Measurements from ENCODE around the gene ARHGAP24. TPM values are rescaled to one million over a fixed set of nuclear protein-coding genes. Genes with fewer than 3 reads are reported as not detected.

The ARHGAP24 gene
- total and polyA plus RNA-seq, 2 of the 13 experiments (the other 11 are each of a cell fraction or from before 2014, with no cell fraction given): 0.07 to 0.55 TPM

DNA sequence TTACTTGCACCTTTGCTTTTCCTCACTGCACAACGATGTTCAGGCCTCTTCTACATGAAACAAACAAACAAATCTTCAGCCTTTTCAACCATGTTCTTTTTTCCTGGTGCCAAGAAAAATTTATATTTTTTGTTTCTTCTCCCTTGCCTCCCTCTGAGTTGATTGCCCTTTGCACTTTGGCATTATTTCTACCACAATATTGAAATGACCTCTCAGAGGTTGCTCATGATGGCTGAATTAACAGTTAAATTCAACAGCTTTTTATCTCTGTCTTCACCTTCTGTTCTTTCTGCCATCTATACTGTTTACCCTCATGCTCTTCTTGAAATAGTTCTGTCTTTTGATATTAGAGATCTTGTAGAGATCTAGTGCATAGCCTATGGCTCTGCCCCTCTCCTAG is 308.9 kb downstream of the ARHGAP24 start:
- H3K9ac ChIP-seq (ENCODE audit: insufficient read depth, low read depth, low read length): no peak overlapping the region
- no peaks in the 10 kb centered on the region for H3K27me3 ChIP-seq (ENCODE audit: control insufficient read depth in 1 of 2, insufficient read depth in 2 of 2, low read length in 2 of 2)
- H3K79me2 ChIP-seq (ENCODE audit: insufficient read depth, low read length): no peaks in the 10 kb centered on the region
- BruUV-seq (replicated peaks): no TSS peak
- WGBS (ENCODE audit: low lambda C conversion rate): 21% methylated on average over 1 of the region's 1 CpG
- H3K4me1 ChIP-seq (ENCODE audit: insufficient read depth, low read length): no peaks in the 10 kb centered on the region
- no peak overlapping the region for H3K4me3 ChIP-seq (replicated peaks in 1 of 3; ENCODE audit: insufficient read depth in 1 of 3, low read depth in 2 of 3, low read length in 3 of 3)
- H4K20me1 ChIP-seq (ENCODE audit: insufficient read depth, low read length): no peaks in the 10 kb centered on the region
- CTCF ChIA-PET (ENCODE audit: low intra/inter-chr PET ratio, low total read pairs): no interaction called here
- H2AFZ ChIP-seq (ENCODE audit: low read length): no peak overlapping the region
- in situ Hi-C loops (cut with HindIII; ENCODE audit: extremely low pct_ligation_motif_present, low pct_unique_long_range_greater_than_20kb): no loop called here
- FAIRE-seq (no peak), DNase-seq (ENCODE audit: low spot score) (no peak), ATAC-seq (no peak)
- intact Hi-C loops (cut with micrococcal nuclease; ENCODE audit: unreplicated experiment): loop anchor here (10.0 kb wide), 1 partner anchor 431 kb away; no protein-coding TSS in a partner anchor
- H3K36me3 ChIP-seq (replicated peaks in 1 of 2; ENCODE audit: control insufficient read depth in 1 of 2, insufficient read depth in 2 of 2, low read length in 2 of 2): no peaks in the 10 kb centered on the region
- no peak overlapping the region for H3K27ac ChIP-seq (ENCODE audit: extremely low read length, insufficient read depth, low read length)
- POLR2A ChIA-PET: no interaction called here
- no peaks in the 10 kb centered on the region for H3K9me3 ChIP-seq (ENCODE audit: low read length)
- no peak overlapping the region for H3K4me2 ChIP-seq (ENCODE audit: low read depth, low read length)
- no peak for TF ChIP-seq SPEN (CRISPR knock-in tag; IDR thresholded peaks at IDR 0.05; ENCODE audit: low read depth)
- TF ChIP-seq ZNF451 (CRISPR knock-in tag; IDR thresholded peaks at IDR 0.05): no peak
- TF ChIP-seq BRCA1 (CRISPR knock-in tag; IDR thresholded peaks at IDR 0.05): no peak
- no peak for TF ChIP-seq KLF15 (CRISPR knock-in tag; IDR thresholded peaks at IDR 0.05; ENCODE audit: borderline replicate concordance)
- TF ChIP-seq RARA (CRISPR knock-in tag; IDR thresholded peaks at IDR 0.05): no peak
- TF ChIP-seq ZKSCAN8 (CRISPR knock-in tag; IDR thresholded peaks at IDR 0.05; ENCODE audit: borderline replicate concordance): no peak
- TF ChIP-seq, protein P1, sequence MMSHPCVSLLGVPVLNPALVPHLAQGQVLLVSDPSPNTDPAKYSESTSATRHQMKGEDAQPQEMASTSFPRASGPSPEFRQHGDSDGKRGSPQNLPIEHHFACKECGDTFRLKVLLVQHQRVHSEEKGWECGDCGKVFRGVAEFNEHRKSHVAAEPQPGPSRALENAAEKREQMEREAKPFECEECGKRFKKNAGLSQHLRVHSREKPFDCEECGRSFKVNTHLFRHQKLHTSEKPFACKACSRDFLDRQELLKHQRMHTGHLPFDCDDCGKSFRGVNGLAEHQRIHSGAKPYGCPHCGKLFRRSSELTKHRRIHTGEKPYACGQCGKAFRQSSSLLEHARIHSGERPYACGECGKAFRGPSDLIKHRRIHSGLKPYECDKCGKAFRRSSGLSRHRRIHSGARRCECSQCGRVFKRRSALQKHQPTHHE (CRISPR knock-in tag; IDR thresholded peaks at IDR 0.05; ENCODE audit: borderline replicate concordance): no peak
- TF ChIP-seq ZNF607 (CRISPR knock-in tag; IDR thresholded peaks at IDR 0.05; ENCODE audit: borderline replicate concordance): no peak
- TF ChIP-seq, protein P2, sequence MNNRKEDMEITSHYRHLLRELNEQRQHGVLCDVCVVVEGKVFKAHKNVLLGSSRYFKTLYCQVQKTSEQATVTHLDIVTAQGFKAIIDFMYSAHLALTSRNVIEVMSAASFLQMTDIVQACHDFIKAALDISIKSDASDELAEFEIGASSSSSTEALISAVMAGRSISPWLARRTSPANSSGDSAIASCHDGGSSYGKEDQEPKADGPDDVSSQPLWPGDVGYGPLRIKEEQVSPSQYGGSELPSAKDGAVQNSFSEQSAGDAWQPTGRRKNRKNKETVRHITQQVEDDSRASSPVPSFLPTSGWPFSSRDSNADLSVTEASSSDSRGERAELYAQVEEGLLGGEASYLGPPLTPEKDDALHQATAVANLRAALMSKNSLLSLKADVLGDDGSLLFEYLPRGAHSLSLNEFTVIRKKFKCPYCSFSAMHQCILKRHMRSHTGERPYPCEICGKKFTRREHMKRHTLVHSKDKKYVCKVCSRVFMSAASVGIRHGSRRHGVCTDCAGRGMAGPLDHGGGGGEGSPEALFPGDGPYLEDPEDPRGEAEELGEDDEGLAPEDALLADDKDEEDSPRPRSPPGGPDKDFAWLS (CRISPR knock-in tag; IDR thresholded peaks at IDR 0.05; ENCODE audit: borderline replicate concordance): no peak
- no peak for TF ChIP-seq ZNF33B (CRISPR knock-in tag; IDR thresholded peaks at IDR 0.05)
- TF ChIP-seq, protein P3, sequence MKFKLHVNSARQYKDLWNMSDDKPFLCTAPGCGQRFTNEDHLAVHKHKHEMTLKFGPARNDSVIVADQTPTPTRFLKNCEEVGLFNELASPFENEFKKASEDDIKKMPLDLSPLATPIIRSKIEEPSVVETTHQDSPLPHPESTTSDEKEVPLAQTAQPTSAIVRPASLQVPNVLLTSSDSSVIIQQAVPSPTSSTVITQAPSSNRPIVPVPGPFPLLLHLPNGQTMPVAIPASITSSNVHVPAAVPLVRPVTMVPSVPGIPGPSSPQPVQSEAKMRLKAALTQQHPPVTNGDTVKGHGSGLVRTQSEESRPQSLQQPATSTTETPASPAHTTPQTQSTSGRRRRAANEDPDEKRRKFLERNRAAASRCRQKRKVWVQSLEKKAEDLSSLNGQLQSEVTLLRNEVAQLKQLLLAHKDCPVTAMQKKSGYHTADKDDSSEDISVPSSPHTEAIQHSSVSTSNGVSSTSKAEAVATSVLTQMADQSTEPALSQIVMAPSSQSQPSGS (CRISPR knock-in tag; IDR thresholded peaks at IDR 0.05): no peak
- no peak for TF ChIP-seq RARG (CRISPR knock-in tag; IDR thresholded peaks at IDR 0.05; ENCODE audit: low read depth)
- no peak for TF ChIP-seq SRSF9 (IDR thresholded peaks at IDR 0.05; ENCODE audit: borderline replicate concordance, insufficient read depth, low read depth, low read length, poor library complexity, severe bottlenecking)
- TF ChIP-seq SMAD3 (CRISPR knock-in tag; IDR thresholded peaks at IDR 0.05): no peak

Data from HepG2 (cell line).